ENCODE measurements around the gene SH3RF3.

SH3RF3 gene

DNA sequence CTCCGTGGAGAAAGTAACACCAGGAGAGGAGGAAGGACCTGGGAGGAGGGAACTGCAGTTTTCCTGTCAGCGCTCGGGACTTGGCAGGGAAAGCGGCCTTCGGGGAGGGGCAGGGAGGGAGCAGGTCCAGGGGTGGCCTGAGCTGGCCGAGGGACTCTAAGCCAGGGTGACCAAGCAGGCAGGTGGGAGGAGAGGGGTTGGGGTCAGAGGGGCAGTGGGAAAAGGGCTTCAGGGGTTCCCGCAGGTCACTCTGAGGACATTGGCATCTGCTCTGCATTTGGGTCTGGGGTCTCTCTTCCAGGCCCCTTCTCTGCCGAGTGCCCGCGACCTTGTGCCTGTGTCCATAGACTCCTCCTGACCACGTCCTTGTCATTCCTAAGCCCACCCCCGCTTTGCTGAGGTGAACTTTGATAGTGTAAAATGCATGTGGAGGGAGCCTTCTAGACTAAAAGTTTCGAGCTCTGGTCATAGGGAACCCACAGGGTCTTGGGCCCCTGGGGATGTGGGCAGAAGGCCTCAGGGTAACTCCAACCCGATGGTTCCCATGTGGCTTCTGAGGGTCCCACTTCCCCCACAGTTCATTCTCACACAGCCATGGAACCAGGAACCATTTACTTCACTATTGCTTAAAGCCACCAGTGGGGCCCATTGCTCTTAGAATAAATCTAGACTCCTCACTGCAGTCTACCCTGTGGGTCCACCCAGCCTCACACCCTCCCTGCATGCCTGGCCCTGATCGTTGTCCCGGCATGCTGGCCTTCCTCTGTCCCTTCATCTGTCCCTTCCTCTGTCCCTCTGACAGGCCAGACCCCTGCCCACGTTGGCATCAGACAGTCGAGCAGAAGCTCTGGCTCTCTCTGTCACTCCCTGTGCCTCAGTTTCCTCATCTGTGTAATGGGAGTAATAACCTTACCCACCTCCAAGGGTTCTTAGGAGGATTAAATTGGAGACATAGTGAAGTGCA is 255.6 kb downstream of the SH3RF3 start:
- DNase-seq = no peak

DNA sequence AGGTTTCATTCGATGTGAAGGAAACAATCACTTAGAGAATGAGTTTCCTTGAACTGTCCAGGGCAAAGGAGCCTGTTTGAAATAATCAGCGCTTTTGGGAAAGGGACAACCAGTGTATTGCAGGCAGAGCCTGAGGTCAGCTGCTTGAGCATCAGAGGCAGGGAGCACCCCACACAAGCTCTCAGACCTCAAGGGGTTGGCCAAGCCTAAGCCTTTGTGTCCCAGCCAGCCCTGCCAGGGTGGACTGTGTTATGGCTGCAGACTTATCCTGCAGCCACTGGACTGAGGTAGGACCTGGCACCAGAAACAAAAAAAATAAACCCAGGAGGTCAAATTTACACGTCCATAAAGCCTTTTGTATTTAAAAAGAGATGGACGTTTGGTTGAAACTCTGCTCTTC is 256.5 kb downstream of the SH3RF3 start:
- no peak for DNase-seq

GRCh38 chr2:109386004-109386695 is 257.1 kb downstream of the SH3RF3 start:
- DNase-seq = no peak

DNA sequence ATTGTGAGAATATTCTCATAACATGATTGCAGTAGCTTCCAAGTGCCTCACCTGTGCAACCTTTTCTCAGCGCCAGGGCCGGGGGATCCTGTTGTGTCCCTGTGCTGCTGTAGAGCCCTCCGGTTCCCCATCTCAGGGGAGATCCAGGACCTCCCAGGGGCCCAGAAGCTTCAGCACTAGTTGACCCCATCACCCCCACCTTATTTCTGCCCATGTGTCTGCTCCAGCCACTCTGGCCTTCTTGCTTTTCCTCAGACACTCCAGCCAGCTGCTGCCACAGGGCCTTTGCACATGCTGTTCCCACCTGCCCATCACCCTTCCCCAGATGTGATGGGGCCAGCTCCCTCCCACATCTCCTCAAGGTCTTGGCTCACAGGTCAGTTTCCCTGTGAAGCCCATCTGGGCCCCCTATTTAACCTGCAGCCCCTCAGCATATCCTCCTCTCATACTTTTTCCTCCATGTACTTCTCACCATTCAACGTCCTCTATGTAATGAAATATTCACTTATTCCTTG is 258.3 kb downstream of the SH3RF3 start:
- DNase-seq = no peak

DNA sequence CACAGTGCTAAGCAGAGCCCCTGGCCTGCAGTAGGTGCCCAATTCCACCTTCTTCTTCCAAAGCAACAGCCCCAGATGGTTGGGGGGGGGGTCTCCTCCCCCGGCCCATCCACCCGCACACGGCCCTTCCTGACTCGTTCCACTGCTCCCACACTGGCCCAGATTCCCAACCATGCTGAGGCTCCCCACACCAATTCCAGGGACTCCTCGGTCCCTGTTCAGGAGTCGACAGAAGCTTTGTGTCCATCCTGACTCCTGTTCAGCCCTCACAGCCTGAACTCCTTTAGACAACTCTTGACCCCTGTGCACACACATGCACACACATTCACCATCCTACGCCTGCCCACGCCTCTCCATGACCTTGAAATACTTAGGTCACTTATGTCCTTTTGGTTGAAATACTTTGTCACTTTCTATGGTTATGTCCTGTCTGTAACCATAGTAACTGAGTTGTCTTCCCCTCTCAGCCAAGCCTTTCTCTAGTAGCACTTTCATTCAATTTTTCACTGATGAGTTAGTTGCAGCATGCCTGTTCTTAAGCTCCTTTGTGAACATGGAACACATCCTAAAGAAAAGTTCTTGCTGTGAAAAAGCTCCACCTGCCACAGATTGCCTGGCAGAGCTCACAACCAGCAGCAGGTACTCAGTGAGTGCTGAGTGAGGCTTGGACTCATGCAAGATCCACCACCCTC is 258.9 kb downstream of the SH3RF3 start:
- DNase-seq = no peak

- no peak for DNase-seq
These were observed 262.2 kb downstream of the SH3RF3 start for GRCh38 chr2:109391243-109391642.

DNA sequence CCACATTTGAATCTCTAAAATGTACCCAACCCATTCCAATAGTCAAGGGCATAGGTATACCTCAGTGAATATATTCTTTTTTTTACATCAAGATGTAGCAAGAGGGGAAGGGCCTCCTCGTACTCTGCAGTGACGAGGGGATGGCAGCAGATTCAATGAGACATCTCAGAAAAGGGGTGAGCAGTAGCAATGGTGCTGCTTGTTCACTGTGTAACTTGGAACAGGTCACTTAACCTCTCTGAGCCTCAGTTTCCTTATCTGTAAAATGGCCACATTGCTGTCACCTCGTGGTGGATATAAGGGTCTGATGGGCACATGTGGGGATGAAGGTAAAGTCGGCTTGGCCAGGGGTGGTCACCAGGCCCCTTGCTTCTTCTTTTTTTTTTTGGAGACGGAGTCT is 263.1 kb downstream of the SH3RF3 start:
- no peak for DNase-seq

GRCh38 chr2:109392816-109393661 is 264.0 kb downstream of the SH3RF3 start:
- no peak for DNase-seq

DNA sequence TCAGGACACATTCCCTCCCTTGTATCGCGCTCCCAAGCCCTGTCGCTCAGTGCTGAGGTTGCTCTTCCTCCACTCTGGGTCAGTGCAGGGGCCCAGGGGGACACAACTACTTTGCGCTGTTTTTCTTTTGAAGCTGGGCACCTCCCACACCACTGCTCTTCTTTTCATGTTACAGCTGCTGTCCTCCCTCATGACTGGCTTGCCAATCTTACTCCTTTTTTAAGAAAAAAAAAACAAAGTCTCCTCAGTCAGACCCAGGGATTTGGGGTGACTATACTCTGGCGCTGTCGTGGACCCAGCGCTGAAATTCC is 264.6 kb downstream of the SH3RF3 start:
- DNase-seq = no peak

GRCh38 chr2:109395494-109396201 is 266.6 kb downstream of the SH3RF3 start:
- no peak for DNase-seq

DNA sequence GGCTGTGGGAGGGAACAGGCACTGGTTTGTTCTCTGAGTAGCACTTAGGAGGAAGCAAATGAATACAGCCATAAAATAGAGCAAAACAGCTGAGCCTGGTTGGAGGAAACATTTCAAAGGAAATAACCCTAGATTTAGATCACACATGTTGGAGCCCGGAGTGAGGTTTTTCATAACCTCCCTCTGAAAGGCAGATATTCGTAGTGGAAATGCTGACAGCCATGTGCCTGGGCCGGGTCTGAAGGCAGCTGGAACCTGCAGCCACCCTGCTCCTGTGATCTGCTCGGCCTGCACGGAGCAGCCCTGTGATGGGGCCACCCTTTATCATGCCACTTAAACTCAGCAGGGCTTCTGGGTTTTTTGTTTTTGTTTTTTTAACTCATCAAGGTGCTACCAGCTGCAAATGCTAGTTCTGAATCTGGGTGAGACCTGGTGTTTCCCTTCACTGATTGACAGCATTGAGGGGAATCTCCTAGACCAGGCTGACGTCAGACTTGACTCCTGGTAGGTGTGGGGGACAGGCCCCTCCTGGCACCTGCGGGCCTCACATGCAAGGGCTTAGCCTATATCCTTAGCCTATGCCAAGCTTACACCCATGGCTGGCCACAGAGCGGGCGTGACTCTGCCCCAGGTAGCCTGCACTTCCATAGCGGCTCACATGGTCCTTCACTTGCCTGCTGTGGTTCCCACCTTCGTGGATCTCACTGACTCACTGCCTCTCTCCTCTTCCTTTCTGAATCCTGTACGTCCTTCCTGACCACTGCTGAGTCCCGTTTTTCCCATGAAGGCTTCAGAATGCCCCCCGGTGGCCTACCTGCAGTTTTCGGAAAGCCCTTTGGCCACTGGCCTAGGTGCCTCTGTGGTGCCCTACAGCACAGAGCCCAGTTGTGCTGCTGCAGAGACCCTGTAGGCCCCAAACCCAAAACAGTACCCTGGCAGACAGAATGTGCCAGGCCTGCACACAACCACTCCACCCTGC is 267.5 kb downstream of the SH3RF3 start:
- DNase-seq = no peak

DNA sequence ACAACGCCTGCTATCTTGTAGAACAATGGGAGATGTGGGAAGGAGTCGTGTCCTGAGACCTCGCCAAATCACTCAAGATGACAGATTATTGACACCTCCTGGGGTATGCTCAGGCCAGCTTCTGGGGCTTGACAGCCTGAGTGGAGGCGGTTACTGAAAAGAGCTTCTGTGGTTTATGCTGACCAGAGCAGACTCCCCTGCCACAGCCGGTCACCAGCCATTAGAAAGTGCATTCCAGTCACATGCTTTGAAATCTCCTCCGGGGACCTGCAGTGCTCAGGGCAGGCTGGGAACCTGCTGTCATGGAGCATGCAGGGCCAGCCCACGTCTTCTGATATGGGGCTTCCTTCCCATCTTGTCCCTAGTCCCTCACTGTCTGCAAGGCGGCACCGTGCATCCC is 268.9 kb downstream of the SH3RF3 start:
- DNase-seq = no peak

GRCh38 chr2:109398366-109399015 is 269.5 kb downstream of the SH3RF3 start:
- DNase-seq = no peak

GRCh38 chr2:109399066-109399465 is 270.1 kb downstream of the SH3RF3 start:
- DNase-seq = no peak

DNA sequence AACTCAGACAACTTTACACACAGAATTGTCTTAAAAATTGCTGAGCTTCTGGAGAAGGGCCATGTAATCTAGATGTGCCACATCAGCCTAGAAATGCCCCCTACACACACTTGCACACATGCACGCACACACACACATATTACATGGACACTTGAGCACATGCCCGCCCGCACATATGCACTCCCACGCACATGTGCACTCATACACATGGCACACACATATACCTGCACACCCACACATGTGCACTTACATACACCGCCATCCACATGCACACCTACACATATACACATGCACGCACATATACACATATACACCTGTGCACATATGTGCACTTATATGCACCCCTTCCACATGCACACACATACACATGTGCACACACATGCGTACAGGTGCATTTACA is 271.1 kb downstream of the SH3RF3 start:
- no peak for DNase-seq

DNA sequence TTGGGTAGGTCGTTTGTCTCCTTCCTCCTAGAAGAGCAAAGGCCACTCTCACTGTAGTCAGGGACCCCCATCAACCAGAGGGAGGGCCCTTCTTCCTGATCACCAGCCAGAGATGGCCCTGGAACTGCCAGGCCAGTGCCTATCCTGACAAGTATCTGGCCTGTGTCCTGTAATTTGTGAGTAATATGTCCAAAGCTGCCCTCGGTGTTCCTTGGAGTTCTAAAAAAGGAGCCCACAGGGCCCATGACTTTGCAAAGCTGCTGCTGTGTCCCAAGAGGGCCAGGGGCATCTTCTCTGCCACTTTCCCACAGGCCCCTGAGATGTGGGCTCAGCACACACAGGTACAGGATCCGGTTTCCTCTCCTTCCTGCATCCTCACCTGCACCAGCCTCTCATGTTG is 272.4 kb downstream of the SH3RF3 start:
- no peak for DNase-seq

GRCh38 chr2:109402180-109402579 is 273.2 kb downstream of the SH3RF3 start:
- no peak for DNase-seq

- no peak for DNase-seq
These were observed 274.2 kb downstream of the SH3RF3 start for GRCh38 chr2:109402980-109403840.

DNA sequence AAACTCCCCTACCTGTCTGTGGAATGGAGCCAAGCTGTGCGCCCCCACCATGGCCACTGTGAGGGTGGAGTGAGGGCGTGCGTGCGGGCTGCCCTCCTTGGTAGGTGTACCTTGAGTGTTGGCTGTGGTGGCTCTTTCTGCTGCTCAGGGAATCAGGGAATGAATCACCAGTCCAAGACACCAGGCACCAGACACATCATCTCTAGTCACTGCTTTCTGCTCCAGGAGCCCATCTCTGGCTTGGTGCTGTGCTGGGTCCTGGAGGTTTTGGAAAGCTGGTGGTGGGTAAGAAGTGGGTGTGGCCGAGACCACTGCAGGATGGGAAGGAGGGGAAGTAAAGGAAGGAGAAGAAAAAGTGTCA is 274.8 kb downstream of the SH3RF3 start:
- DNase-seq = no peak

Measured in activated CD4-positive, alpha-beta T cell treated with anti-CD3 and anti-CD28 coated beads for 1 hour (primary cell).